GM18858 (cell line): Measurements from ENCODE around the gene KRT79.

Experiments used
- ATAC-seq: cut with Tn5 transposase; IDR thresholded peaks from one replicate; pipeline ENCODE4 v1.9.1; 2021; ENCODE audit not compliant: unreplicated experiment

Gene KRT79

GRCh38 chr12:52835271-52836041, 1.3 kb upstream of the KRT79 start:
- ATAC-seq: no peak

DNA sequence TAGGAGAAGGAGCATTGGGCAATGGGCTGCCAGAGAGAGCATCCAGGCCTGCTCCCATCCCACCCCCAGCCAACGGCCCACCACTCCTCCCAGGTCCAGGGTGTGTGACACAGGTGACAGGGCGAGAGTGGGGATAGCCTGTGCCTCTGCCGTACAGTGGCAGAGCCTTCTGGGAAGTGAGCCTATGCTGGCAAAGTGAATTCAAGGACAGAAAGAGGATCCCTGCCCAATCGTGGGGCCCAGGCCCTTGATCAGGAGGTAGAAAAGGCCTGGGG, 553 bp upstream of the KRT79 start:
- ATAC-seq: no peak

- no peak for ATAC-seq
Observed at GRCh38 chr12:52832985-52833905, 866 bp downstream of the KRT79 start.

- no peak for ATAC-seq
Observed at GRCh38 chr12:52832451-52832850, 1.7 kb downstream of the KRT79 start.

- no peak for ATAC-seq
Observed at GRCh38 chr12:52831251-52831650, 2.9 kb downstream of the KRT79 start.

- ATAC-seq: no peak
Observed at GRCh38 chr12:52829986-52830770, 3.9 kb downstream of the KRT79 start.

DNA sequence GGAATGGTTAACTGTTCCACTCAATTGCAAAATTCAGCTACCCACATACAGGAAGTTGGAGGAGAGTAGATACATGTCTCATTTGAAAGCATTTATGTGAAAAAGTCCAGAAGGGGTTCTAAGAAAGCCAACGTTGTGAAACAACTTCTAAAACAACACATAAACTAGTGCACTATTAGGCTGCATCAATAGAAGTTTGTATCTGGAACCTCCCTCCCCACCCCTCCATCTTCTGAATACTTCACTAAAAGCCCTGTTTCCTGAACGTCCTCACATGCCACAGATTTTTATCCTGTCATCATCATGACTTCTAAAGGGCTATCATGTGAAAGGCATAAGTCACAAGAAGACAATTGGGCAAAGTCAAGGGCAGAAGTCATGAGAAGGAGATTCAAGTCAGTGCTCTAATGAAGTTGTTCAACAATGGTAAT, 5.5 kb downstream of the KRT79 start:
- no peak for ATAC-seq

DNA sequence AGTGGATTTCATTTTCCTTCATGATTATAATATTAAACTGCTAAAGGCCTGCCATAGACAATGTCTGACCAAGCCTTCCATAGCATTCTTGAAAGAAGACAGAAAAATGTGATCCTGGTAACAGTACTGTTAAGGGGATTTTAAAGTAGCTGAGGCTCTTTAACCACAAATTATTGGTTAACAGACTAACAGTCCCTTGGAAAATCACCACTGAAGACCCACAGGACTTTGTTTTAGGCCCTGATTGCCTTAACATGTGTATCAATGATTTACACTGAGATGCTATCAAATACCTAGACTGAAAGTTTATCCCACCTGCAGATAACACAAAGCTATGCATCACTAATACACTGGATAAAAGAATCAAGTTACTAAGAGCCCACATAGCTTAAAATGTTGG, 6.0 kb downstream of the KRT79 start:
- ATAC-seq: no peak

- no peak for ATAC-seq
Observed at GRCh38 chr12:52827499-52828090, 6.5 kb downstream of the KRT79 start.

GRCh38 chr12:52826611-52827498, 7.3 kb downstream of the KRT79 start:
- no peak for ATAC-seq

DNA sequence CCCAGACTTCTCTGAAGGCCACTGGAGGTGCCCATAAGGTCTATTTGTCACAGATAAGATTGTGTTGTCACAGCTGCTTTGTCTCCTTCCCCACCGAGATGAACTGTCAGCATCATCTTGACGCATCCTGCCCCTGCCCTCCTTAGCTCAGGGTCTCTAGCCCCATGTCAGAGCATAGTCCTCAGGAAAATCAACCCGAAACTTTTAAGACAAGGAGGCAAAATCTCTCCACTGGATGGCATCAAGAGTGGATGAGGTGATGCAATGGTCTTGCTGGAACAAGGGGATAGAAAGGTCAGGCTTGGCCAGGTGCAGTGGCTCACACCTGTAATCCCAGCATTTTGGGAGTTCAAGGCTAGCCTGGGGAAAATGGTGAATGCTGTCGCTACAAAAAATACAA, 8.2 kb downstream of the KRT79 start:
- ATAC-seq: no peak

GRCh38 chr12:52824741-52825410, 9.2 kb downstream of the KRT79 start:
- ATAC-seq: no peak

DNA sequence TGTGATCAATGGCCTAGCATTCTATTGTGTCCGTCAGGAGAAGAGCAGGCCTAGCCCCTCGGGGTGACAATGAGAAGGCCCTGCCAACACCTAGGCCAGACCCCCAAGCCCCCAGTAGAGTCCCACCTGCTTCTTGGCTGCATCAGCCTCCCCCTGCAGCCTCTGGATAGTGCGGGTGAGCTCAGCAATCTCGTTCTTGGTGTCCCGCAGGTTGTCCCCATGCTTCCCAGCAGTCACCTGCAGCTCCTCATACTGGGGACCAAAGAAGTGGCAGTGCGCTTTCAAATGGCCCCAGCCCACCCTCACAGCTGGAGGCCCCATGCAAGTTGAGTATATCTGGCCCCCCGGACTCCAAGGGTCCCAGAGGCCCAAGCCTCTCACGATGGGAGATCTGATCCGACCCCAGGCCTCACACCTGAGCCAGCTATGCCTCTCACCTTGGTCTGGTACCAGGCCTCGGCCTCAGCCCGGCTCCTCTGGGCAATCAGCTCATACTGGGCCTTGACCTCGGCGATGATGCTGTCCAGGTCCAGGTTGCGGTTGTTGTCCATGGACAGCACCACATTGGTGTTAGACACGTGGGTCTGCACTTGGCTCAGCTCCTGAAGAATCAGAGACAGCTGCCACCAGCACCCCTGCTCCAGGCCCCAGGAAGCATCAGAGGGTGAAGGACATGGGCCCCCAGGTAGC, 10.2 kb downstream of the KRT79 start:
- no peak for ATAC-seq

GRCh38 chr12:52822771-52823510, 11.2 kb downstream of the KRT79 start:
- no peak for ATAC-seq

GRCh38 chr12:52821826-52822660, 12.1 kb downstream of the KRT79 start:
- ATAC-seq: no peak

DNA sequence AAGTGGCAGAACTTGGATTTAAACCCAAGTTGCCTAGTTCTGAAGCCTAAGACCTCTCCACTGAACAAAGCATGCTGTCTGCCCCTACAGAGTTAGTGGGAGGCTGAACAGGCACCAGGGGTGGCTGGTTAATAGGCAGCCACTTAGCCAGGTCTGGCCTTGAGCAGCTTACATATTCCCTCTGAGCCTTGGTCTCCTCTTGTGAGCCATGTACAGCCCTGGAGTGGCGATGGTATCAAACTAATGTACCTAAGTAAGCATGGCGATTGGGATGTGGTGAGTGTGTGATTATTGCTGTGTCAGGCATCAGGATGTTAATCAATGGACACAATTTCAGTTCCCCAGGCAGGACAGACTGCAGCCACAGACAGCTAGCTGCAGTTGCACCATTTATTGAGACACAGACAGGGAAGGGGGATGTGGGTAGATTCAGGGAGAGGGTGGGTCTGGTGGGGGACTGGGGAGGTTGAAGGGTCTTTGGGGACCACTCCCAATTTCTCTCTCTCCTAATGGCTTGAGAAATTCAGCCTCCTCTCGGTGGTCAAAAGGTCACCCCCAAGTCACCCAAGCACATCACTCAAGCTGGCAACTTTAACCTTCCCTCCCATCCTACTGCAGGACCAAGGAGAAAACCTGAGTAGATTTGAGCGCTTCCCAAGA, 12.9 kb downstream of the KRT79 start:
- ATAC-seq: no peak

DNA sequence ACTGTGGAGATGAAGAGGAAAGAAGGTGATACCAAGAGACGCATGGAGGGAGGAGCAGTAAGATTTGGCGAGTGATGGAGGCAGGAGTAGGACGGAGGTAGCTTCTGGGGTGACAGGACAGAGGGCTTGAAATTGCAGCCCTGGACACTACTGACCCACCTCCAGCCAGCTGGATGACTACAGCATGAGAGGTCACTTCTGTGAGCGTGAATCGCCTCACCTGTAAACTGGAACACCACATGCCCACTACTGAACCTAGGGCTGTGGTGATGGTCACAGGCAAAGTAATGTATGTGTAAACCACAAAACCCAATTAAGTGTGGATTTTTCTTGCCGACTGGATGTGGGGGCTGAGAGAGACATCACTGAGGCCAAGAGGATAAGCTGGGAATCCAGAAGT, 13.6 kb downstream of the KRT79 start:
- no peak for ATAC-seq
